ENCODE data around the gene ORM1.

- TF ChIP-seq CTCF (IDR thresholded peaks at IDR 0.05; ENCODE audit: extremely low read depth in 1 of 2, insufficient read depth in 1 of 2, low read depth in 1 of 2, low read length in 2 of 2) (no peak), GATA2 (IDR thresholded peaks at IDR 0.05; ENCODE audit: insufficient read depth, insufficient read length, low read depth, low read length) (no peak), POLR2A (IDR thresholded peaks at IDR 0.05; ENCODE audit: low read depth, low read length) (no peak), JUN (IDR thresholded peaks at IDR 0.05; ENCODE audit: borderline replicate concordance, insufficient read depth, insufficient read length, low read depth) (no peak), EZH2 (IDR thresholded peaks at IDR 0.05; ENCODE audit: borderline replicate concordance, low read depth, low read length, severe bottlenecking) (no peak)
These were observed 21.8 kb downstream of the ORM1 start for GRCh38 chr9:114344692-114345091.
